Measurements from ENCODE around the gene LOXL3. TPM values are rescaled to one million over a fixed set of nuclear protein-coding genes. Genes with fewer than 3 reads are reported as not detected.

LOXL3 gene
- total and polyA plus RNA-seq, 2 donors (not counting 1 experiment from before 2014, with no cell fraction given), result 0.97 to 1.2 TPM

GRCh38 chr2:74544634-74545033 lies 9.1 kb downstream of the LOXL3 start:
- TF ChIP-seq CTCF (IDR thresholded peaks at IDR 0.05) (peak; percentile 21), EZH2 (IDR thresholded peaks at IDR 0.05; ENCODE audit: borderline replicate concordance, insufficient read depth, low read depth, low read length, poor library complexity, severe bottlenecking) (no peak)
- intact Hi-C loops (cut with micrococcal nuclease), result no loop called here
- ATAC-seq (ENCODE audit: low read depth), result no peak

GRCh38 chr2:74542978-74543377 lies 10.8 kb downstream of the LOXL3 start:
- Histone ChIP-seq H3K4me1 (ENCODE audit: control insufficient read depth in 2 of 2, insufficient read depth in 2 of 2, low read length in 2 of 2) (peaks cover 19 to 25% of the 10 kb centered on the region in 2 donors), H3K9me3 (ENCODE audit: control extremely low read depth in 1 of 3, control insufficient read depth in 2 of 3, insufficient read depth in 1 of 3, low read length in 2 of 3) (no peaks in the 10 kb centered on the region), H3K4me2 (replicated peaks; ENCODE audit: low read depth, low read length, poor library complexity, severe bottlenecking) (no peak overlapping the region), H3K36me3 (replicated peaks in 1 of 2; ENCODE audit: control extremely low read depth in 1 of 2, control insufficient read depth in 1 of 2, extremely low read depth in 1 of 2, insufficient read depth in 2 of 2, low read length in 1 of 2) (no peaks in the 10 kb centered on the region), H3K79me2 (ENCODE audit: control insufficient read depth, insufficient read depth, low read length) (no peaks in the 10 kb centered on the region), H3K27me3 (replicated peaks in 1 of 4; ENCODE audit: control extremely low read depth in 1 of 4, control insufficient read depth in 3 of 4, insufficient read depth in 4 of 4, low read length in 3 of 4) (peaks cover 0 to 9% (median 5%) of the 10 kb centered on the region in 4 experiments), H3K27ac (ENCODE audit: low read length in 2 of 2) (no peak overlapping the region), H2AFZ (ENCODE audit: insufficient read depth, low read depth, low read length, poor library complexity, severe bottlenecking) (no peak overlapping the region), H3K4me3 (ENCODE audit: control extremely low read depth in 1 of 5, extremely low read depth in 1 of 5, insufficient read depth in 1 of 5, low read depth in 2 of 5, low read length in 4 of 5) (no peak overlapping the region), H4K20me1 (ENCODE audit: control insufficient read depth, insufficient read depth, low read length, poor library complexity, severe bottlenecking) (no peaks in the 10 kb centered on the region), H3K9ac (ENCODE audit: low read length) (no peak overlapping the region)
- no peak for TF ChIP-seq CTCF (IDR thresholded peaks at IDR 0.05)
- no peak for TF ChIP-seq EZH2 (IDR thresholded peaks at IDR 0.05; ENCODE audit: borderline replicate concordance, insufficient read depth, low read depth, low read length, poor library complexity, severe bottlenecking)
- no peak for DNase-seq
- CTCF ChIA-PET, result interaction anchor here (0.7 to 3.8 kb wide), 3 partner anchors 30 to 862 kb away, joined by 4 to 22 read pairs (median 4); no protein-coding TSS in a partner anchor
- Mint-ChIP-seq H3K9me3 (ENCODE audit: insufficient read depth) (no peaks in the 10 kb centered on the region), H3K4me3 (no peak overlapping the region), H3K27me3 (peaks cover 7% of the 10 kb centered on the region), H3K27ac (no peak overlapping the region), H3K4me1 (peaks cover 21% of the 10 kb centered on the region)
- POLR2A ChIA-PET, result interaction anchor here (0.7 kb wide), 1 partner anchor 35 kb away, joined by 5 read pairs; no protein-coding TSS in a partner anchor
- ATAC-seq (ENCODE audit: low read depth), result no peak
- no CpG with 5 or more reads among the region's 1 CpG for WGBS (ENCODE audit: insufficient coverage)
- intact Hi-C loops (cut with micrococcal nuclease), result no loop called here

More at GRCh38 chr2:74544634-74545033, 9.1 kb downstream of the LOXL3 start:
- H3K27me3 ChIP-seq (replicated peaks in 1 of 4; ENCODE audit: control extremely low read depth in 1 of 4, control insufficient read depth in 3 of 4, insufficient read depth in 4 of 4, low read length in 3 of 4), result peaks cover 0 to 24% (median 16%) of the 10 kb centered on the region in 4 experiments
- no peaks in the 10 kb centered on the region for H3K36me3 ChIP-seq (replicated peaks in 1 of 2; ENCODE audit: control extremely low read depth in 1 of 2, control insufficient read depth in 1 of 2, extremely low read depth in 1 of 2, insufficient read depth in 2 of 2, low read length in 1 of 2)
- no peak overlapping the region for H3K4me3 ChIP-seq (ENCODE audit: control extremely low read depth in 1 of 5, extremely low read depth in 1 of 5, insufficient read depth in 1 of 5, low read depth in 2 of 5, low read length in 4 of 5)
- H3K79me2 ChIP-seq (ENCODE audit: control insufficient read depth, insufficient read depth, low read length), result no peaks in the 10 kb centered on the region
- Mint-ChIP-seq H3K4me1 (peaks cover 13% of the 10 kb centered on the region), H3K9me3 (ENCODE audit: insufficient read depth) (no peaks in the 10 kb centered on the region), H3K27ac (no peak overlapping the region), H3K27me3 (peaks cover 13% of the 10 kb centered on the region), H3K4me3 (no peak overlapping the region)
- WGBS (ENCODE audit: insufficient coverage), result 92% methylated on average over 3 of the region's 3 CpGs
- H3K4me2 ChIP-seq (replicated peaks; ENCODE audit: low read depth, low read length, poor library complexity, severe bottlenecking), result no peak overlapping the region
- H3K4me1 ChIP-seq (ENCODE audit: control insufficient read depth in 2 of 2, insufficient read depth in 2 of 2, low read length in 2 of 2), result peaks cover 17 to 21% of the 10 kb centered on the region in 2 donors
- no peak overlapping the region for H3K27ac ChIP-seq (ENCODE audit: low read length in 2 of 2)
- H3K9ac ChIP-seq (ENCODE audit: low read length), result no peak overlapping the region
- POLR2A ChIA-PET, result interaction anchor here (1.3 to 1.6 kb wide), 2 partner anchors 13 to 19 kb away, joined by 3 read pairs; partner anchors contain the start of gene DQX1
- no peak for DNase-seq
- no peaks in the 10 kb centered on the region for H3K9me3 ChIP-seq (ENCODE audit: control extremely low read depth in 1 of 3, control insufficient read depth in 2 of 3, insufficient read depth in 1 of 3, low read length in 2 of 3)
- CTCF ChIA-PET, result interaction anchor here (0.8 to 3.8 kb wide), 10 partner anchors 11 to 72 kb away, joined by 3 to 22 read pairs (median 3); partner anchors contain the start of genes AUP1, CCDC142, HTRA2 and MRPL53
- H2AFZ ChIP-seq (ENCODE audit: insufficient read depth, low read depth, low read length, poor library complexity, severe bottlenecking), result no peak overlapping the region
- no peaks in the 10 kb centered on the region for H4K20me1 ChIP-seq (ENCODE audit: control insufficient read depth, insufficient read depth, low read length, poor library complexity, severe bottlenecking)
